NCI-H510A (cell line): ENCODE results near the gene PARP6.

Experiments
- DNase-seq: peaks from one replicate; lab custom pipeline; 2025; lab: John Stamatoyannopoulos, UW

Gene PARP6

DNA sequence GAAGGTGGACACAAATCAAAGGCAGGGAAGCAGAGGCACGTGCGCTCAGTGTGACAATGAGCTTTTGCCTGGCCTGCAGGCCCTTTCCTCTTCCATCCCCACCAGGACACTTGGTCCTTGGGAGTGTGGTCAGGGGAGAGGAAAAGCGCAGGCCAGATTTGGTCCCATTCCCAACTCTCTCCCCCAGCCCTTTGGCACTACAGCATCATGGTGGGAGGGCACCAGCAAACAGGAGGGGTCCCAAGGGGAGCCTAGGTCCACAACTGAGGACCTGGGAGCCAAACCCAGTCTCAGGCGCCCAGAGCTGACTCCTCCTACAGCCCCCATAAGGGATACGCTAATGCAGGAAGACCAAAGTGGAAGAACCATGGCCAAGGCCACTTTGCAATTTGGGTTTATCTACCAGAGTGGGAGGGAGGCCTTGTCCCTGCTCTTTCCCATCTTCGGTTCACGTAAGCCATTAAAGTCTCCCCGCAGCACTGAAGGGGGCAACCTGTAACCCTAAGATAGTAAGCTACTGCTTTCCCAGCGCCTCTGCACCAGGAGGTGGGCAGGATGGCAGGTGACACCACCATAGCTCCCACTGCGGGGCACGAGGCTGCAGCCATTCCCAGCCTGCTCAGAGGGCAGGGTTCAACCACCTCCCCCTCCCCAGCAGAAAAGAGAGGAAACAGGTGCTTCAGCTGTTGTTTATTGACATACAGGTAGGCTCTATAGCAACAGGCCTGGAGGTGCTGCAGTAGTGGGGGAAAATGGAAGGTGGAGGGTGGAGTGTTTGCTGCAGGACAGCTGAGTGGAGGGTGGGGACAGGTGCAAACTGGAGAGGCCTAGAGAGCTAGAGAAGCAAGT, 73.8 kb downstream of the PARP6 start:
- peak; percentile 74 for DNase-seq

DNA sequence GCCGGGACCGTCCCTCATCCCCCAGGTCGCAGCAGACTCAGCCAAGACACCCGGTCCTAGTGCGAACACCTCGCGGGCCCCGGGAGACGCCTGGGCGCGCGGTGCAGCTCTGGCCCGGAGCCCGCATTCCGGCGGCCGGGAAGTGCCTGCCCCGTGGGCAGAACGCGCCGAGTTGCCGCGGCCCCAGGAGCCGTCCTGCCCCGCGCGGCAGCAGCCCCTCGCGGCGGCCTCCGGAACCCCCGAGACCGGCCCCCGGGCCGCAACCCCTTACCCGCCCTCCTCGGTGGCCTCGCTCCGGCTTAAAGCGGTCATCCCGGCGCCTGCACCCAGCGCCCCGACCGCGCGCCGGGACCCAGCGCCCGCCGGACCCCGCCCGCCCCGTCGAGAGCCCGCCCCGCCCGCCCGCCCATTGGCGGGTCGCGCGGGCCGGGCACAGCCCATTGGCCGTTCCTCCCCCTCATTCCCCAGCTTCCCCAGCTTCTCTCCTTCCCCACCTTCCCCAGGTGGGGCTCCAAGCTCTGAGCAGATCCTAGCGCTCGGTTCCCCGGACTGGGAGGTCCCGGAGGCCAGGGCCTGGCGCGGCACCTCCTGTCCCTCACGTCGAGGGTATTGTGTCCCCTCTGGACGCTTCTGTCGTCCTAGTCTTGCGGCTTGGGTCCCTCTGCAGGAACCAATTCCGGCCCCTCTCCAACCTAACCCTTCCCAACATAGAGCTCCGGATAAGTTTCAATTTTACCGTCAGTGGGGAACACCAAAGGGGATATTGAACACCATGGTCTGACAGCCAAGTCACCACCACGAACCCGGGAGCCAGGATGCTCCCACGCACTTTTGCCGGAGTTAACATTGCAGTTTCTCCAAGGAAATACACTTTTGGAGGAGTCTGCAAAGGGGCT, 74.6 kb downstream of the PARP6 start, which contains the start of gene GRAMD2A:
Gene GRAMD2A, minus strand, starts transcription at position 328 of the 896 bp plus-strand sequence.
- DNase-seq: peak; percentile 61

DNA sequence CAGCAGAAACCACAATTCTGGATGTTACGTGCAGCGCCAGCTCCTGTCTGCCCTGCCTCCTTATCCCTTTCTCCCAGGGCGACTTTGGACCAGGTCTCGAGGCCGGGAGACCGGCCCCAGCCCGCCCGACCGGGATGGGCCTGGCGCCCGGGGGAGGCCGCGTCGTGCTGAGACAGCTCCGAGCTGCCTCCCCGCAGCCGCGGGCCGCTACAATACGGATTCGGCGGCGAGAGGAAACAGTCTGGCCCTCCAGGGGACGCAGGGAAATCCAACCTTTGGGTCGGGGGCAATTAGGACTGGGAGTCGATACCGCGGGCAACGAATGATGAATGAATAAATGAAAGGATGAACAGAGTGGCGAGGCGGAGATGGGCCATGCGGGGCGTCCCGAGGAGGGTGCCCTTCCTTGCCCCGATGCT, 75.3 kb downstream of the PARP6 start:
- DNase-seq: no peak

DNA sequence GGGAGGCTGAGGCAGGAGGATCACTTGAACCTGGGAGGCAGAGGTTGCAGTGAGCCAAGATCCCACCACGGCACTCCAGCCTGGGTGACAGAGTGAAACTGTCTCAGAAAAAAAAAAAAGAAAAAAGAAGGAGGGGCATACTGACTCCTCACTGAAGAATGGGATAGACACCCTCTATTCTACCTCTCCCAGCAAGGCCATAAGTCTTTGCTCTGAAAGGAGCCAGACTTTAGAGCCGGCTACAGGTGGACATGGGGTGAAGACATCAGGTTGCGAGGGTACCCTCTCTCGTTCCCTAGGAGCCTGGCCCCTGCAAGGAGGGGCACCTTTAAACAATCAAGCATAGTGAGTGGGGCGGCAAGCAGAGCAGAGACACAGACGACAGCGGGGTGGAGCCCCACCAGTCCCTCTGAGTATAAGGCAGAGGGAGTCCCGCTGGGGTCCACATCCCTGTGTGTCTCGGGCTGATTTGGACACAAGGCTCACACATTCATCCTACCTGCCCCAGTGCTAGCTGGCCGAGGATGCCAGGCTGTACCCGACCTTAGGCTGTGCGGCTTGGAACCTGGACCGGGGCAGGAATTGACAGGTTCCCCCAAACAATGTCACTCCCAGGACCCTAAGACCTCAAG, 75.8 kb downstream of the PARP6 start:
- no peak for DNase-seq

DNA sequence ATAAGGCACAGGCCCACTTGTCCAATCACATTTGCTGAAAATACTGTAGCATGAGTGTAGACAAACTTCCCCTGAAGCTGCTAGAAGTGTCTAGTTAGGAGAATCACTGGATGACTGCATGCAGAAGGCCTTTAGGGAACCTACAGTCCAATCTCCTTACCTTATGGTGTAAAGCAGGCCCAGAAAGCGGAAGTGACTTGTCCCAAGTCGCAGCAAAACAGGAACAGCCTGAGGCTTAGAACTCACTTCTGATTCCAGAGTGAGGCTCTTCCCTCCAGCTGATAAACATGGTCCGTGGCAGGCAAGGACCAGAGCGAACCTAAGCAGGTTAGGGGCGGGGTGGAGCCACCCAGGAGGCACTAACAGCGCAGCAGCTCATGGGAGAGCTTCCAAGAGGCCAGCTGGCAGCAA, 77.2 kb downstream of the PARP6 start:
- no peak for DNase-seq

DNA sequence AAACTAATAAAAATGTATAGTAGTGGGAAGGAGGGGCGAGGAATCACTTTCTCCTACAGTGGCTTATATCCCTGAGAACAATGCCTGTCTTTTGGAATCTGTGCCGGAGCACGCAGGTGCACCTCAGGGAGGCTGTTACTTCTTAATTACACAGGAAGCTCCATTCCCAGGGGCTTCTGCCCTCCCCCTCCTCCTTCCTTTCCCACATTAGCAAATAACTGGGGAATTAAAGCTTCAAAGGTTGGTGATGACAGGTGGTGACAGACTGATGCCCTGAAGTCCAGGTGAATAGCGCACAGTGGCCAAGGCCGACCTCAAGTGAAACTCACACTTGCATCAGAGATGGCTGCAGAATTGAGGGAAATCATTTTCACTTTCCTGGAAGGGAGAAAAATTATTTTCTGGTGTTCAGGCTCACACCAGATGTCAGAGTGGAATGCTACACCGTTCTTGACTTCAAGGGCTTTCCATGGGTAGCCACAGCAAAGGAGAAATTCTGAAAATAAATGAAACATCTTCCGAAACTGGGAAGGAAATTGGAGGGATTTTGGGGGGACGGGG, 78.4 kb downstream of the PARP6 start:
- no peak for DNase-seq

DNA sequence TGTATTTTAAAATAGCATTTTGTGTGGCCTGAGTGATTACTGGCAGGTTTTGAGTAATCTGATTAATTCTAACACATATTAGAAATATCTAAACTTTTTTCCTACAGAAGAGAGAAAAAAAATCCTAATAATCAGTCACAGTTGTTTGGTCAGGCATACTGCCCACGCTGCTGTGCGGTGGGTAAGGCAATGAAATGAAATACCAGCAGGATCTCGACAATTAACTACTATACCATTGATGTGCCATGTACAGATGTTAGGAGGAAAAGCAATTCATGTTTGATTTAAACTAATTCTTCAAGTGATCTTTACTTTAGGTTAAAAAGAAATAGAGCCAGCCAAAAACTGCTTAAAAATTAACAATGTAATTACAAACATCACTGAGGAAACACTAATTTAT, 79.9 kb downstream of the PARP6 start:
- no peak for DNase-seq
